ENCODE measurements around the gene SHLD2.
"Not testable (repeated sequence)": the region's sequence is repeated elsewhere in the genome, so short reads cannot be mapped to it uniquely, and the experiment has no call there.

SHLD2 gene

GRCh38 chr10:87145598-87145997, 50.6 kb downstream of the SHLD2 start:
- not testable (repeated sequence) for DNase-seq

GRCh38 chr10:87149020-87149609, 54.1 kb downstream of the SHLD2 start:
- DNase-seq = not testable (repeated sequence)

- DNase-seq = not testable (repeated sequence)
Measured at GRCh38 chr10:87151516-87151915, 56.5 kb downstream of the SHLD2 start.

GRCh38 chr10:87156841-87157240, 61.8 kb downstream of the SHLD2 start:
- not testable (repeated sequence) for DNase-seq

- not testable (repeated sequence) for DNase-seq
Measured at GRCh38 chr10:87157821-87158220, 62.8 kb downstream of the SHLD2 start.

GRCh38 chr10:87162703-87163293, 67.8 kb downstream of the SHLD2 start:
- not testable (repeated sequence) for DNase-seq

- not testable (repeated sequence) for DNase-seq
Measured at GRCh38 chr10:87163414-87163813, 68.4 kb downstream of the SHLD2 start.

GRCh38 chr10:87169857-87170256, 74.9 kb downstream of the SHLD2 start:
- not testable (repeated sequence) for DNase-seq

GRCh38 chr10:87170705-87171104, 75.7 kb downstream of the SHLD2 start:
- not testable (repeated sequence) for DNase-seq

- DNase-seq = not testable (repeated sequence)
Measured at GRCh38 chr10:87171670-87172069, 76.7 kb downstream of the SHLD2 start.

GRCh38 chr10:87172178-87172577, 77.2 kb downstream of the SHLD2 start:
- DNase-seq = not testable (repeated sequence)

GRCh38 chr10:87177587-87177986, 82.6 kb downstream of the SHLD2 start:
- DNase-seq = not testable (repeated sequence)

GRCh38 chr10:87184421-87184820, 89.4 kb downstream of the SHLD2 start:
- peak; percentile 69 for DNase-seq

GRCh38 chr10:87186016-87186415, 91.0 kb downstream of the SHLD2 start:
- peak; percentile 9 for DNase-seq

- not testable (repeated sequence) for DNase-seq
Measured at GRCh38 chr10:87187573-87187972, 92.6 kb downstream of the SHLD2 start.

GRCh38 chr10:87191841-87192240, 96.8 kb downstream of the SHLD2 start:
- DNase-seq = not testable (repeated sequence)

- peak; percentile 82 for DNase-seq
Measured at GRCh38 chr10:87200924-87201323, 105.9 kb downstream of the SHLD2 start.

- peak; percentile 65 for DNase-seq
Measured at GRCh38 chr10:87204801-87205200, 109.8 kb downstream of the SHLD2 start.

- not testable (repeated sequence) for DNase-seq
Measured at GRCh38 chr10:87206922-87207321, 111.9 kb downstream of the SHLD2 start.

GRCh38 chr10:87210309-87210708, 115.3 kb downstream of the SHLD2 start:
- DNase-seq = not testable (repeated sequence)

- DNase-seq = not testable (repeated sequence)
Measured at GRCh38 chr10:87211848-87212247, 116.8 kb downstream of the SHLD2 start.

GRCh38 chr10:87213150-87213765, 118.3 kb downstream of the SHLD2 start:
- DNase-seq = not testable (repeated sequence)

GRCh38 chr10:87213806-87214205, 118.8 kb downstream of the SHLD2 start:
- not testable (repeated sequence) for DNase-seq

- peak; percentile 23 for DNase-seq
Measured at GRCh38 chr10:87216120-87216519, 121.1 kb downstream of the SHLD2 start.

All from inflammatory macrophage treated with lipopolysaccharide for 4 hours (primary cell).